HG03457 (cell line): ENCODE results near the gene MEIOSIN.

Experiments
- ATAC-seq: cut with Tn5 transposase; IDR thresholded peaks from one replicate; pipeline ENCODE4 v1.9.1; 2021; ENCODE audit warnings: moderate number of reproducible peaks; ENCODE audit not compliant: unreplicated experiment

MEIOSIN gene

GRCh38 chr19:45779231-45780145 is 46.2 kb downstream of the MEIOSIN start:
- ATAC-seq: no peak

GRCh38 chr19:45780146-45780447 is 46.9 kb downstream of the MEIOSIN start:
- no peak for ATAC-seq

GRCh38 chr19:45780448-45781213 is 47.4 kb downstream of the MEIOSIN start:
- no peak for ATAC-seq

- ATAC-seq: no peak
These were observed 48.2 kb downstream of the MEIOSIN start for GRCh38 chr19:45781214-45782161.

GRCh38 chr19:45782162-45782691 is 49.0 kb downstream of the MEIOSIN start, which contains the start of gene DMPK:
DMPK (minus strand) TSS chr19:45782490; CDS start chr19:45782352, 138 bp downstream.
- ATAC-seq: no peak

- ATAC-seq: no peak
These were observed 49.9 kb downstream of the MEIOSIN start for GRCh38 chr19:45782820-45783785.

- ATAC-seq: no peak
These were observed 50.9 kb downstream of the MEIOSIN start for GRCh38 chr19:45784096-45784495.

GRCh38 chr19:45785097-45785496 is 51.9 kb downstream of the MEIOSIN start:
- no peak for ATAC-seq

GRCh38 chr19:45785781-45786532 is 52.7 kb downstream of the MEIOSIN start:
- no peak for ATAC-seq

GRCh38 chr19:45786533-45786894 is 53.3 kb downstream of the MEIOSIN start:
- ATAC-seq: no peak

- ATAC-seq: no peak
These were observed 56.0 kb downstream of the MEIOSIN start for GRCh38 chr19:45789035-45789786.

- no peak for ATAC-seq
These were observed 57.7 kb downstream of the MEIOSIN start for GRCh38 chr19:45790942-45791341.

- peak; percentile 19 for ATAC-seq
These were observed 58.7 kb downstream of the MEIOSIN start for GRCh38 chr19:45791744-45792469.

- peak; percentile 75 for ATAC-seq
These were observed 59.4 kb downstream of the MEIOSIN start, which contains the start of gene DMWD for GRCh38 chr19:45792470-45793177. DMWD (minus strand) TSS chr19:45792845; CDS start chr19:45792756, 89 bp downstream.

- no peak for ATAC-seq
These were observed 59.9 kb downstream of the MEIOSIN start for GRCh38 chr19:45793178-45793564.

GRCh38 chr19:45793876-45794275 is 60.6 kb downstream of the MEIOSIN start:
- ATAC-seq: no peak

GRCh38 chr19:45794627-45795026 is 61.4 kb downstream of the MEIOSIN start:
- no peak for ATAC-seq
